GM19438 (cell line): Measurements from ENCODE around the gene HYKK.
A peak's percentile ranks its signal among the peaks of the same experiment; 100 is the strongest.
"Not testable (repeated sequence)": the region's sequence is repeated elsewhere in the genome, so short reads cannot be mapped to it uniquely, and the experiment has no call there.

ENCODE experiments used
- ATAC-seq: cut with Tn5 transposase; IDR thresholded peaks from one replicate; pipeline ENCODE4 v1.9.1; 2021; ENCODE audit warnings: low read depth; ENCODE audit not compliant: unreplicated experiment

Gene HYKK

GRCh38 chr15:78506971-78507830 lies at the start of gene HYKK:
Gene HYKK, plus strand, starts transcription at chr15:78507577. Its CDS starts 5,512 bp downstream, at chr15:78513089.
- peak; percentile 82 for ATAC-seq

GRCh38 chr15:78460737-78461136 lies 46.6 kb upstream of the HYKK start:
- ATAC-seq, result no peak

- no peak for ATAC-seq
Observed at GRCh38 chr15:78461171-78461888, 46.0 kb upstream of the HYKK start.

- ATAC-seq, result no peak
Observed at GRCh38 chr15:78469031-78469430, 38.3 kb upstream of the HYKK start.

- no peak for ATAC-seq
Observed at GRCh38 chr15:78477295-78477694, 30.1 kb upstream of the HYKK start.

- ATAC-seq, result no peak
Observed at GRCh38 chr15:78479650-78480049, 27.7 kb upstream of the HYKK start.

- ATAC-seq, result no peak
Observed at GRCh38 chr15:78481917-78482316, 25.5 kb upstream of the HYKK start.

- ATAC-seq, result no peak
Observed at GRCh38 chr15:78492872-78493271, 14.5 kb upstream of the HYKK start.

- ATAC-seq, result no peak
Observed at GRCh38 chr15:78501857-78502256, 5.5 kb upstream of the HYKK start.

GRCh38 chr15:78502641-78503040 lies 4.7 kb upstream of the HYKK start:
- ATAC-seq, result no peak

GRCh38 chr15:78507831-78508160 lies 419 bp downstream of the HYKK start:
- ATAC-seq, result peak; percentile 20

GRCh38 chr15:78508272-78508671 lies 895 bp downstream of the HYKK start:
- ATAC-seq, result no peak

GRCh38 chr15:78509726-78510312 lies 2.4 kb downstream of the HYKK start:
- no peak for ATAC-seq

GRCh38 chr15:78520035-78520434 lies 12.7 kb downstream of the HYKK start:
- ATAC-seq, result not testable (repeated sequence)

GRCh38 chr15:78524230-78524629 lies 16.9 kb downstream of the HYKK start:
- no peak for ATAC-seq

GRCh38 chr15:78527325-78527724 lies 19.9 kb downstream of the HYKK start:
- ATAC-seq, result no peak

- no peak for ATAC-seq
Observed at GRCh38 chr15:78533331-78533730, 26.0 kb downstream of the HYKK start.

- no peak for ATAC-seq
Observed at GRCh38 chr15:78536134-78536533, 28.8 kb downstream of the HYKK start.

- no peak for ATAC-seq
Observed at GRCh38 chr15:78537266-78537905, 30.0 kb downstream of the HYKK start.

- ATAC-seq, result no peak
Observed at GRCh38 chr15:78538358-78538757, 31.0 kb downstream of the HYKK start.
